ENCODE data around the gene EXOSC10.
"Not testable (repeated sequence)": the region's sequence is repeated elsewhere in the genome, so short reads cannot be mapped to it uniquely, and the experiment has no call there.

The EXOSC10 gene

GRCh38 chr1:11059155-11059967, 40.3 kb downstream of the EXOSC10 start:
- no peak for DNase-seq

- no peak for DNase-seq
Measured at GRCh38 chr1:11058595-11059154, 41.0 kb downstream of the EXOSC10 start.

- no peak for DNase-seq
Measured at GRCh38 chr1:11058026-11058425, 41.6 kb downstream of the EXOSC10 start.

GRCh38 chr1:11057477-11057876, 42.2 kb downstream of the EXOSC10 start:
- no peak for DNase-seq

GRCh38 chr1:11056504-11056903, 43.2 kb downstream of the EXOSC10 start:
- DNase-seq, result no peak

GRCh38 chr1:11055676-11056075, 44.0 kb downstream of the EXOSC10 start:
- DNase-seq, result no peak

- DNase-seq, result no peak
Measured at GRCh38 chr1:11054666-11055065, 45.0 kb downstream of the EXOSC10 start.

GRCh38 chr1:11054181-11054580, 45.5 kb downstream of the EXOSC10 start:
- no peak for DNase-seq

GRCh38 chr1:11053758-11054137, 45.9 kb downstream of the EXOSC10 start:
- no peak for DNase-seq

GRCh38 chr1:11052839-11053757, 46.6 kb downstream of the EXOSC10 start:
- DNase-seq, result no peak

- no peak for DNase-seq
Measured at GRCh38 chr1:11051781-11052511, 47.7 kb downstream of the EXOSC10 start.

- DNase-seq, result not testable (repeated sequence)
Measured at GRCh38 chr1:11051121-11051520, 48.5 kb downstream of the EXOSC10 start.

- no peak for DNase-seq
Measured at GRCh38 chr1:11046625-11047365, 52.9 kb downstream of the EXOSC10 start, which contains the start of gene MASP2. TSS of gene MASP2 (minus strand) at chr1:11047239. CDS start at chr1:11047207, 32 bp downstream.

GRCh38 chr1:11046270-11046566, 53.5 kb downstream of the EXOSC10 start:
- no peak for DNase-seq

- no peak for DNase-seq
Measured at GRCh38 chr1:11045428-11046269, 54.0 kb downstream of the EXOSC10 start.

GRCh38 chr1:11044849-11045427, 54.7 kb downstream of the EXOSC10 start:
- DNase-seq, result no peak

GRCh38 chr1:11044086-11044848, 55.4 kb downstream of the EXOSC10 start:
- DNase-seq, result no peak

GRCh38 chr1:11042995-11043874, 56.4 kb downstream of the EXOSC10 start:
- DNase-seq, result no peak

GRCh38 chr1:11042065-11042464, 57.6 kb downstream of the EXOSC10 start:
- no peak for DNase-seq

All from femur (tissue), 1 donor.